T-helper 2 cell treated with Interferon-gamma antibody and Interleukin-4, amounts not matched to agents 5 μg/mL and 100 μg/mL, for 36 hours (primary cell): ENCODE data around the gene CBFA2T3.

Experiments
- DNase-seq: peaks from one replicate; pipeline ENCODE4 v3.0.0; 2021; ENCODE audit warnings: low spot score
- H3K27ac Mint-ChIP-seq: one replicate; pipeline ENCODE4 v1.8.0; 2021; ENCODE audit warnings: mild to moderate bottlenecking, mixed read lengths
- H3K27me3 Mint-ChIP-seq: one replicate; pipeline ENCODE4 v1.8.0; 2021; ENCODE audit warnings: low read depth, mixed read lengths
- H3K36me3 Mint-ChIP-seq: one replicate; pipeline ENCODE4 v1.8.0; 2021; ENCODE audit warnings: low read depth, mixed read lengths
- H3K4me1 Mint-ChIP-seq: one replicate; pipeline ENCODE4 v1.8.0; 2021; ENCODE audit warnings: low read depth, mixed read lengths
- H3K4me3 Mint-ChIP-seq: one replicate; pipeline ENCODE4 v1.8.0; 2022; ENCODE audit warnings: mild to moderate bottlenecking, moderate library complexity, mixed read lengths
- H3K9me3 Mint-ChIP-seq: one replicate; pipeline ENCODE4 v1.8.0; 2021; ENCODE audit warnings: mixed read lengths

Gene CBFA2T3

GRCh38 chr16:88865742-88866141 lies 111.3 kb downstream of the CBFA2T3 start:
- Mint-ChIP-seq H3K27me3 (peaks cover 3% of the 10 kb centered on the region), H3K4me3 (no peak overlapping the region), H3K36me3 (peaks cover 2% of the 10 kb centered on the region), H3K4me1 (no peaks in the 10 kb centered on the region), H3K27ac (no peak overlapping the region), H3K9me3 (no peaks in the 10 kb centered on the region)
- DNase-seq = no peak

- H3K27me3 Mint-ChIP-seq = no peaks in the 10 kb centered on the region
- no peaks in the 10 kb centered on the region for H3K4me1 Mint-ChIP-seq
- no peak overlapping the region for H3K27ac Mint-ChIP-seq
- H3K9me3 Mint-ChIP-seq = no peaks in the 10 kb centered on the region
- H3K36me3 Mint-ChIP-seq = peaks cover 3% of the 10 kb centered on the region
- no peak for DNase-seq
- no peak overlapping the region for H3K4me3 Mint-ChIP-seq
These were observed 111.7 kb downstream of the CBFA2T3 start for GRCh38 chr16:88865310-88865709.

GRCh38 chr16:88864521-88864920 lies 112.5 kb downstream of the CBFA2T3 start:
- Mint-ChIP-seq H3K27ac (no peak overlapping the region), H3K27me3 (no peaks in the 10 kb centered on the region), H3K36me3 (peaks cover 6% of the 10 kb centered on the region), H3K4me1 (no peaks in the 10 kb centered on the region), H3K4me3 (no peak overlapping the region), H3K9me3 (no peaks in the 10 kb centered on the region)
- no peak for DNase-seq

- Mint-ChIP-seq H3K4me1 (no peaks in the 10 kb centered on the region), H3K4me3 (no peak overlapping the region), H3K9me3 (no peaks in the 10 kb centered on the region), H3K36me3 (peaks cover 6% of the 10 kb centered on the region), H3K27ac (no peak overlapping the region), H3K27me3 (no peaks in the 10 kb centered on the region)
- DNase-seq = no peak
These were observed 112.9 kb downstream of the CBFA2T3 start for GRCh38 chr16:88864099-88864498.

- Mint-ChIP-seq H3K4me3 (no peak overlapping the region), H3K4me1 (no peaks in the 10 kb centered on the region), H3K36me3 (peaks cover 7% of the 10 kb centered on the region), H3K9me3 (no peaks in the 10 kb centered on the region), H3K27me3 (no peaks in the 10 kb centered on the region), H3K27ac (no peak overlapping the region)
- DNase-seq = no peak
These were observed 113.6 kb downstream of the CBFA2T3 start for GRCh38 chr16:88863426-88863825.

- Mint-ChIP-seq H3K36me3 (peaks cover 7% of the 10 kb centered on the region), H3K4me3 (no peak overlapping the region), H3K27ac (no peak overlapping the region), H3K27me3 (no peaks in the 10 kb centered on the region), H3K9me3 (no peaks in the 10 kb centered on the region), H3K4me1 (peaks cover 3% of the 10 kb centered on the region)
- no peak for DNase-seq
These were observed 114.0 kb downstream of the CBFA2T3 start for GRCh38 chr16:88862968-88863367.

GRCh38 chr16:88861359-88861758 lies 115.6 kb downstream of the CBFA2T3 start:
- Mint-ChIP-seq H3K4me1 (peaks cover 7% of the 10 kb centered on the region), H3K27ac (no peak overlapping the region), H3K9me3 (no peaks in the 10 kb centered on the region), H3K4me3 (no peak overlapping the region), H3K36me3 (peaks cover 9% of the 10 kb centered on the region), H3K27me3 (no peaks in the 10 kb centered on the region)
- no peak for DNase-seq

GRCh38 chr16:88859381-88860091 lies 117.5 kb downstream of the CBFA2T3 start:
- H3K36me3 Mint-ChIP-seq = peaks cover 11% of the 10 kb centered on the region
- H3K4me3 Mint-ChIP-seq = no peak overlapping the region
- H3K27ac Mint-ChIP-seq = no peak overlapping the region
- H3K9me3 Mint-ChIP-seq = no peaks in the 10 kb centered on the region
- peaks cover 11% of the 10 kb centered on the region for H3K4me1 Mint-ChIP-seq
- DNase-seq = no peak
- H3K27me3 Mint-ChIP-seq = no peaks in the 10 kb centered on the region

- Mint-ChIP-seq H3K4me3 (peak overlapping the region; percentile 99), H3K27me3 (no peaks in the 10 kb centered on the region), H3K27ac (peak overlapping the region; percentile 94), H3K4me1 (peaks cover 11% of the 10 kb centered on the region), H3K36me3 (peaks cover 11% of the 10 kb centered on the region), H3K9me3 (no peaks in the 10 kb centered on the region)
- peak; percentile 71 for DNase-seq
These were observed 119.2 kb downstream of the CBFA2T3 start for GRCh38 chr16:88857728-88858339.

- peaks cover 11% of the 10 kb centered on the region for H3K4me1 Mint-ChIP-seq
- no peaks in the 10 kb centered on the region for H3K9me3 Mint-ChIP-seq
- no peaks in the 10 kb centered on the region for H3K27me3 Mint-ChIP-seq
- H3K4me3 Mint-ChIP-seq = peak within 1 kb of the TSS; percentile 99
- DNase-seq = peak; percentile 98
- peaks cover 11% of the 10 kb centered on the region for H3K36me3 Mint-ChIP-seq
- H3K27ac Mint-ChIP-seq = peak within 1 kb of the TSS; percentile 94
These were observed 119.9 kb downstream of the CBFA2T3 start, which contains the start of the genes GALNS and TRAPPC2L for GRCh38 chr16:88856828-88857727. Gene GALNS, minus strand, starts transcription at chr16:88856947. Its CDS starts 70 bp downstream, at chr16:88856877. Gene TRAPPC2L, plus strand, starts transcription at chr16:88857127. Its CDS starts 24 bp downstream, at chr16:88857151.

GRCh38 chr16:88856122-88856827 lies 120.7 kb downstream of the CBFA2T3 start:
- no peaks in the 10 kb centered on the region for H3K27me3 Mint-ChIP-seq
- no peak overlapping the region for H3K27ac Mint-ChIP-seq
- H3K4me1 Mint-ChIP-seq = peaks cover 11% of the 10 kb centered on the region
- peak overlapping the region; percentile 99 for H3K4me3 Mint-ChIP-seq
- no peaks in the 10 kb centered on the region for H3K9me3 Mint-ChIP-seq
- H3K36me3 Mint-ChIP-seq = peaks cover 11% of the 10 kb centered on the region
- no peak for DNase-seq

GRCh38 chr16:88855736-88856121 lies 121.3 kb downstream of the CBFA2T3 start:
- Mint-ChIP-seq H3K36me3 (peaks cover 9% of the 10 kb centered on the region), H3K27me3 (no peaks in the 10 kb centered on the region), H3K9me3 (no peaks in the 10 kb centered on the region), H3K4me3 (peak overlapping the region; percentile 78), H3K4me1 (peaks cover 11% of the 10 kb centered on the region), H3K27ac (no peak overlapping the region)
- DNase-seq = no peak

- peaks cover 11% of the 10 kb centered on the region for H3K4me1 Mint-ChIP-seq
- no peaks in the 10 kb centered on the region for H3K9me3 Mint-ChIP-seq
- H3K27ac Mint-ChIP-seq = peak overlapping the region; percentile 68
- DNase-seq = no peak
- peak overlapping the region; percentile 75 for H3K4me3 Mint-ChIP-seq
- no peaks in the 10 kb centered on the region for H3K27me3 Mint-ChIP-seq
- peaks cover 8% of the 10 kb centered on the region for H3K36me3 Mint-ChIP-seq
These were observed 121.8 kb downstream of the CBFA2T3 start for GRCh38 chr16:88855176-88855575.
